ENCODE results near the gene OR1I1.

GRCh38 chr19:15098460-15098859 is 16.4 kb downstream of the OR1I1 start:
- TF ChIP-seq CTCF (IDR thresholded peaks at IDR 0.05; ENCODE audit: insufficient read depth, low read length): no peak
- no peak for TF ChIP-seq REST (IDR thresholded peaks at IDR 0.05; ENCODE audit: insufficient replicate concordance, low read depth)
- TF ChIP-seq POLR2AphosphoS5 (IDR thresholded peaks at IDR 0.05; ENCODE audit: low read depth): no peak
- TF ChIP-seq GABPA (IDR thresholded peaks at IDR 0.05; ENCODE audit: low read depth): no peak
